Neural cell (in vitro differentiated cells): Measurements from ENCODE around the gene RGS3. TPM values are rescaled to one million over a fixed set of nuclear protein-coding genes. Genes with fewer than 3 reads are reported as not detected.
A peak's percentile ranks its signal among the peaks of the same experiment; 100 is the strongest.

Experiments used
- H2AFZ ChIP-seq: fragments of 200-600, 300-800 bp; sonication (generic), shearing (Covaris generic); 2 replicates; pipeline ENCODE4 v1.6.0; 2014; ENCODE audit warnings: low read depth, mild to moderate bottlenecking, antibody characterized with exemption, low read length, moderate library complexity
- H3F3A ChIP-seq: fragments of 200-600 bp; shearing (Covaris generic); 2 replicates; pipeline ENCODE4 v1.6.1; 2016; ENCODE audit warnings: mild to moderate bottlenecking, moderate library complexity, mixed read lengths, antibody characterized with exemption, low read length; ENCODE audit not compliant: insufficient read depth, poor library complexity, severe bottlenecking
- H3K27ac ChIP-seq: fragments of 200-600, 300-800 bp; sonication (generic), shearing (Covaris generic); 2 replicates; pipeline ENCODE4 v1.5.1; 2014; ENCODE audit warnings: mild to moderate bottlenecking, low read length, moderate library complexity
- H3K27me3 ChIP-seq: fragments of 300-800, 200-600 bp; sonication (generic), shearing (Covaris generic); 2 replicates; pipeline ENCODE4 v1.6.0; 2014; ENCODE audit warnings: mild to moderate bottlenecking, low read depth, low read length, moderate library complexity; ENCODE audit not compliant: insufficient read depth
- H3K36me3 ChIP-seq: fragments of 300-800, 200-600 bp; sonication (generic), shearing (Covaris generic); 2 replicates; pipeline ENCODE4 v1.5.1; 2014; ENCODE audit warnings: mild to moderate bottlenecking, antibody characterized with exemption, low read length, moderate library complexity; ENCODE audit not compliant: insufficient read depth
- H3K4me2 ChIP-seq: fragments of 300-800, 200-600 bp; sonication (generic), shearing (Covaris generic); 2 replicates; pipeline ENCODE4 v1.6.0; 2014; ENCODE audit warnings: mild to moderate bottlenecking, low read length
- H3K4me3 ChIP-seq: fragments of 300-800, 200-600 bp; sonication (generic), shearing (Covaris generic); 2 replicates; pipeline ENCODE4 v1.5.1; 2014; ENCODE audit warnings: mild to moderate bottlenecking, low read length, moderate library complexity
- H3K79me2 ChIP-seq: fragments of 200-600 bp; shearing (Covaris generic); replicated peaks from 2 replicates; pipeline ENCODE4 v1.6.0; 2014; ENCODE audit warnings: mild to moderate bottlenecking, low read length, moderate library complexity; ENCODE audit not compliant: insufficient read depth
- H3K9ac ChIP-seq: fragments of 300-800, 200-600 bp; sonication (generic), shearing (Covaris generic); 2 replicates; pipeline ENCODE4 v1.6.1; 2016; ENCODE audit warnings: mild to moderate bottlenecking, low read length, mixed read lengths
- H3K9me2 ChIP-seq: fragments of 200-600 bp; shearing (Covaris generic); 2 replicates; pipeline ENCODE4 v1.6.1; 2016; ENCODE audit warnings: mild to moderate bottlenecking, low read length, mixed read lengths; ENCODE audit not compliant: insufficient read depth
- H3K9me3 ChIP-seq: fragments of 200-600, 300-800 bp; sonication (generic), shearing (Covaris generic); 2 replicates; pipeline ENCODE4 v1.6.1; 2016; ENCODE audit warnings: mild to moderate bottlenecking, mixed run types, low read length, moderate library complexity, mixed read lengths
- H4K20me1 ChIP-seq: fragments of 200-600 bp; shearing (Covaris generic); 2 replicates; pipeline ENCODE4 v1.6.1; 2016; ENCODE audit warnings: mild to moderate bottlenecking, mixed run types; ENCODE audit not compliant: insufficient read depth
- EP300 ChIP-seq: fragments of 450-650 bp; conservative IDR thresholded peaks from 2 replicates; pipeline ENCODE4 v1.6.1; 2014; ENCODE audit warnings: antibody characterized with exemption, mild to moderate bottlenecking, moderate library complexity; ENCODE audit not compliant: poor library complexity, severe bottlenecking
- EZH2 ChIP-seq: fragments of 200-600, 300-800 bp; shearing (Covaris generic), sonication (generic); IDR thresholded peaks from 2 replicates; pipeline ENCODE4 v1.6.1; 2014; ENCODE audit warnings: antibody characterized with exemption, low read length, borderline replicate concordance, mild to moderate bottlenecking; ENCODE audit not compliant: insufficient read depth, poor library complexity, severe bottlenecking
- MXI1 ChIP-seq: fragments of 450-650 bp; conservative IDR thresholded peaks from 2 replicates; pipeline ENCODE4 v1.6.1; 2014; ENCODE audit warnings: antibody characterized with exemption, mild to moderate bottlenecking; ENCODE audit not compliant: poor library complexity, severe bottlenecking
- POLR2AphosphoS5 ChIP-seq: IDR thresholded peaks from 2 replicates; pipeline ENCODE4 v1.6.1; 2012
- RAD21 ChIP-seq: fragments of 450-650 bp; conservative IDR thresholded peaks from 2 replicates; pipeline ENCODE4 v1.6.1; 2014; ENCODE audit warnings: antibody characterized with exemption, mild to moderate bottlenecking, moderate library complexity
- SMC3 ChIP-seq: fragments of 450-650 bp; conservative IDR thresholded peaks from 2 replicates; pipeline ENCODE4 v1.6.1; 2014; ENCODE audit warnings: antibody characterized with exemption, mild to moderate bottlenecking, moderate library complexity; ENCODE audit not compliant: poor library complexity
- TAF1 ChIP-seq: IDR thresholded peaks from 2 replicates; pipeline ENCODE4 v1.6.1; 2012; ENCODE audit warnings: low read depth
- polyA minus RNA-seq: library from RNA; depleted of rRNA, polyadenylated mRNA; stranded (reverse); fragments of >200 nt; gene quantifications from 2 replicates; pipeline ENCODE4 v1.2.3, GENCODE V29; 2014
- polyA plus RNA-seq: library from polyadenylated mRNA; depleted of rRNA; stranded (reverse); fragments of >200 nt; gene quantifications from 2 replicates; pipeline ENCODE4 v1.2.3, GENCODE V29; 2014
- TF ChIP-seq, protein P1 (sequence below): fragments of 450-650 bp; IDR thresholded peaks from 2 replicates; pipeline ENCODE4 v1.5.1; 2014; ENCODE audit warnings: antibody characterized with exemption, mild to moderate bottlenecking, moderate library complexity; ENCODE audit not compliant: poor library complexity, severe bottlenecking
- TF ChIP-seq, protein P2 (sequence below): IDR thresholded peaks from 2 replicates; pipeline ENCODE4 v1.6.1; 2012; ENCODE audit warnings: borderline replicate concordance

Gene RGS3
- polyA plus RNA-seq = 25.3 and 36.4 TPM in 2 replicates
- 22.7 and 23.6 TPM in 2 replicates for polyA minus RNA-seq

DNA sequence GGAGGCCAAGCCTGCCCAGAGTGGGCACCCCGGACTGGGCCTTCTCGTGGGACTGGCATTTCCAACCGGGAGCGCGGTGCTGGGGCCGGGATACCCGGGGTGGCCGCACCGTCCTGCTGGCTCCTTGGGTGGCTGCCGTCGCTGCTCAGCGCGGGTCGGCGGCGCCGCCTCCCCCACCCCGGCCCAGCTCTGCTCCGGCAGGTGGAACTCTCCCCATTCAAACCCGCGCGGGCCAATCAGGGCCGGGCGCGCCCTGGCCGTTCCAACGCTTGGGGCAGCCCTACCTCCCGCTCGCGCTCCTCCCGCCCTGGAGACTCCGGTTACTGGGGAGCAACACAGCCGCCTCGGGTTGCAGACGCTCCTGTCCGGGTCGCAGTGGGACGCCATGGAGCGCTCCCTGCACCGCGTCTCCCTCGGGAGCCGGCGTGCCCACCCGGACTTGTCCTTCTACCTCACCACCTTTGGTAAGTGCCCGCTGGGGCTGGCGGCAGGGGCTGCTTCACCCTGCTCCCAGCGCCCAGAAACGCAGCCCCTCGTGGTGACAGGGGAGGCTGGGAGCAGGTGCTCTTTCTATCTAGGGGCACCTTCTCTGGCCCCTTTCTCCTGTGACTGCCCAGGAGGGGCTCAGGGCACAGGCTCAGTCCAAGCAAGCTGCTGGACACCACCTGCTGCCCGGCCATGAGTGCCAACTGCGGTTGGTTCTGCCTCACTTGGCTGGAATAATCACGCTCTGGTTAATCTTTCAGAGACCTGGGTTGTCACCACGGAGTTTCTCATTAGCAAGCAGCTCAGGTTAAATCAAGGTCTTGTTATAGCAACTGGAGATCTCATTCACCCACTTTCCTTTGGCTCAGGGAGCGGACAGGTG lies at the start of gene RGS3:
Gene RGS3 (plus strand): TSS at position 310 of the 868 bp plus-strand sequence. CDS start 76 bp downstream, at position 386.
- H2AFZ ChIP-seq = no peak within 1 kb of the TSS
- H3K36me3 ChIP-seq = no peaks in the 10 kb centered on the region

DNA sequence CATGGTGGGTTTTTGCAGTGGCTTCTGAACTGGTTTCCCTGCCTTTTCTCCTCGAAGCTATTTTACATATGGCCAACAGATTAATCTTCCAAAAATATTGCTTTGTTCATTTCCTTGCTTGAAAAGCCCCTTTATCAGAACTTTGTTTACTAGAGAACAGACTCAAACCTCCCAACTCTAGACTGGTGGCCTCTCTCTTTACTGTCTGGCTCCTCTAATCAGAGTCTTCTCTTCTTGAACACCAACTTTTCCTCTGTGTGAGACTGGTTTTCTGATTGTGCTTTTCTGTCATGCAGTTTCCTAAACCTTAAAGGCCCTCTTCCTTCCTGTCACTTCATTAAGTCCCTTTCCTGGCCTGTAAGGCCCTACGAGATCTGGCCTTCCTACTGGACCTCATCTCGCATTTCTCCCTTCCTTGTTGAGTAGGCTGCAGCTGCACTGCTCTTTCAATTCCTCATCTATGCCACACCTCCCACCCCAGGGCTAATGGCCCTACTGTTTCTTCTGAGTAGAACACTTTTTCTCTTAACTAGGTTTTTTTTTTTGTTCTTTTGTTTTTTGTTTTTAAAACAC lies 47.3 kb upstream of the RGS3 start:
- no peaks in the 10 kb centered on the region for H3K36me3 ChIP-seq
- no peak overlapping the region for H3K4me3 ChIP-seq
- H4K20me1 ChIP-seq = no peaks in the 10 kb centered on the region
- no peaks in the 10 kb centered on the region for H3K9me3 ChIP-seq
- no peak overlapping the region for H2AFZ ChIP-seq
- no peaks in the 10 kb centered on the region for H3K79me2 ChIP-seq
- H3K9me2 ChIP-seq = no peaks in the 10 kb centered on the region
- no peak overlapping the region for H3K9ac ChIP-seq
- no peaks in the 10 kb centered on the region for H3K27me3 ChIP-seq
- no peak overlapping the region for H3K4me2 ChIP-seq
- H3K27ac ChIP-seq = no peak overlapping the region
- no peaks in the 10 kb centered on the region for H3F3A ChIP-seq
- TF ChIP-seq SMC3 = no peak
- TF ChIP-seq POLR2AphosphoS5 = no peak
- TF ChIP-seq RAD21 = no peak
- TF ChIP-seq MXI1 = no peak
- TF ChIP-seq TAF1 = no peak
- TF ChIP-seq, protein P1, sequence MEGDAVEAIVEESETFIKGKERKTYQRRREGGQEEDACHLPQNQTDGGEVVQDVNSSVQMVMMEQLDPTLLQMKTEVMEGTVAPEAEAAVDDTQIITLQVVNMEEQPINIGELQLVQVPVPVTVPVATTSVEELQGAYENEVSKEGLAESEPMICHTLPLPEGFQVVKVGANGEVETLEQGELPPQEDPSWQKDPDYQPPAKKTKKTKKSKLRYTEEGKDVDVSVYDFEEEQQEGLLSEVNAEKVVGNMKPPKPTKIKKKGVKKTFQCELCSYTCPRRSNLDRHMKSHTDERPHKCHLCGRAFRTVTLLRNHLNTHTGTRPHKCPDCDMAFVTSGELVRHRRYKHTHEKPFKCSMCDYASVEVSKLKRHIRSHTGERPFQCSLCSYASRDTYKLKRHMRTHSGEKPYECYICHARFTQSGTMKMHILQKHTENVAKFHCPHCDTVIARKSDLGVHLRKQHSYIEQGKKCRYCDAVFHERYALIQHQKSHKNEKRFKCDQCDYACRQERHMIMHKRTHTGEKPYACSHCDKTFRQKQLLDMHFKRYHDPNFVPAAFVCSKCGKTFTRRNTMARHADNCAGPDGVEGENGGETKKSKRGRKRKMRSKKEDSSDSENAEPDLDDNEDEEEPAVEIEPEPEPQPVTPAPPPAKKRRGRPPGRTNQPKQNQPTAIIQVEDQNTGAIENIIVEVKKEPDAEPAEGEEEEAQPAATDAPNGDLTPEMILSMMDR = no peak
- no peak for TF ChIP-seq EZH2
- no peak for TF ChIP-seq EP300

More for the DNA sequence above, at the start of gene RGS3:
- peak within 1 kb of the TSS; percentile 61 for H3K4me3 ChIP-seq
- no peaks in the 10 kb centered on the region for H4K20me1 ChIP-seq
- H3K9me3 ChIP-seq = no peaks in the 10 kb centered on the region
- no peaks in the 10 kb centered on the region for H3F3A ChIP-seq
- H3K9me2 ChIP-seq = no peaks in the 10 kb centered on the region
- peaks cover 13% of the 10 kb centered on the region for H3K27me3 ChIP-seq
- no peak within 1 kb of the TSS for H3K27ac ChIP-seq
- H3K9ac ChIP-seq = no peak within 1 kb of the TSS
- no peaks in the 10 kb centered on the region for H3K79me2 ChIP-seq
- no peak within 1 kb of the TSS for H3K4me2 ChIP-seq
- no peak for TF ChIP-seq EZH2
- TF ChIP-seq TAF1 = no peak
- TF ChIP-seq SMC3 = no peak
- TF ChIP-seq, protein P1 = no peak
- no peak for TF ChIP-seq POLR2AphosphoS5
- TF ChIP-seq, protein P2, sequence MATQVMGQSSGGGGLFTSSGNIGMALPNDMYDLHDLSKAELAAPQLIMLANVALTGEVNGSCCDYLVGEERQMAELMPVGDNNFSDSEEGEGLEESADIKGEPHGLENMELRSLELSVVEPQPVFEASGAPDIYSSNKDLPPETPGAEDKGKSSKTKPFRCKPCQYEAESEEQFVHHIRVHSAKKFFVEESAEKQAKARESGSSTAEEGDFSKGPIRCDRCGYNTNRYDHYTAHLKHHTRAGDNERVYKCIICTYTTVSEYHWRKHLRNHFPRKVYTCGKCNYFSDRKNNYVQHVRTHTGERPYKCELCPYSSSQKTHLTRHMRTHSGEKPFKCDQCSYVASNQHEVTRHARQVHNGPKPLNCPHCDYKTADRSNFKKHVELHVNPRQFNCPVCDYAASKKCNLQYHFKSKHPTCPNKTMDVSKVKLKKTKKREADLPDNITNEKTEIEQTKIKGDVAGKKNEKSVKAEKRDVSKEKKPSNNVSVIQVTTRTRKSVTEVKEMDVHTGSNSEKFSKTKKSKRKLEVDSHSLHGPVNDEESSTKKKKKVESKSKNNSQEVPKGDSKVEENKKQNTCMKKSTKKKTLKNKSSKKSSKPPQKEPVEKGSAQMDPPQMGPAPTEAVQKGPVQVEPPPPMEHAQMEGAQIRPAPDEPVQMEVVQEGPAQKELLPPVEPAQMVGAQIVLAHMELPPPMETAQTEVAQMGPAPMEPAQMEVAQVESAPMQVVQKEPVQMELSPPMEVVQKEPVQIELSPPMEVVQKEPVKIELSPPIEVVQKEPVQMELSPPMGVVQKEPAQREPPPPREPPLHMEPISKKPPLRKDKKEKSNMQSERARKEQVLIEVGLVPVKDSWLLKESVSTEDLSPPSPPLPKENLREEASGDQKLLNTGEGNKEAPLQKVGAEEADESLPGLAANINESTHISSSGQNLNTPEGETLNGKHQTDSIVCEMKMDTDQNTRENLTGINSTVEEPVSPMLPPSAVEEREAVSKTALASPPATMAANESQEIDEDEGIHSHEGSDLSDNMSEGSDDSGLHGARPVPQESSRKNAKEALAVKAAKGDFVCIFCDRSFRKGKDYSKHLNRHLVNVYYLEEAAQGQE = no peak
- no peak for TF ChIP-seq RAD21
- TF ChIP-seq MXI1 = no peak
- no peak for TF ChIP-seq EP300
